ENCODE results near the gene KDM1B. TPM values are rescaled to one million over a fixed set of nuclear protein-coding genes. Genes with fewer than 3 reads are reported as not detected.

KDM1B gene
- total RNA-seq, 2 experiments from 2014 or later, result 17.5 to 18.5 TPM

DNA sequence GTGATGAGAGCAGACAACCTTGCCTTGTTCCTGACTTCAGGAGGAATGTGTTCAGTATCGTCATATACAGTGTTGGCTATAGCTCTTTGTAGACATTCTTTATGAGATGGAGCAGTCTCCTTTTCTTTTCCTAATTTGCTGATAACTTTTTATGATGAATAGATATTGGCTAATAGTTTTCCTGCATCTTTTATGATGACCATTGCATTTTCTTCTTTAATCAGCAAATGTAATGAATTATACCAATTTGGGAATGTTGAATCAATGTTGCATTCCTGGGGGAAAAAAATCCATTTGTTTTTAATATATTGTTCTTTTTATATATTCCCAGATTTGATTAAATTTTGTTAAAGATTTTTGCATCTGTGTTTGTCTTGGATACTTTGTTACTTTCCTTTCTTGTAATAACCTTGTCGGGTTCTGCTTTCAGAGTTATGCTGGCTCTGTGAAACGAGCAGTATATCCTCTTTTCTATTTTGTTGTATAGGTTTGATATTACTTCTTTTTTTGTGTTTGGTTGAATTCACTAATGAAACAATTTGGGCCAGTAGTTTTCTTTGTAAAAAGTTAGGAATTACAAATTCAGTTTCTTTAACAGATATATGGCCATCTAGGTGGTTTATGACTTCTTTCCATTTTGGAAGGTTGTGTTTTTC is 23.9 kb downstream of the KDM1B start:
- DNase-seq, result no peak
- POLR2A ChIA-PET, result no interaction called here
- Mint-ChIP-seq H3K36me3 (peaks cover 48% of the 10 kb centered on the region), H3K9me3 (no peaks in the 10 kb centered on the region), H3K27me3 (no peaks in the 10 kb centered on the region), H3K4me3 (no peak overlapping the region), H3K4me1 (ENCODE audit: low read depth) (no peaks in the 10 kb centered on the region), H3K27ac (no peak overlapping the region)
- intact Hi-C loops (cut with micrococcal nuclease), result no loop called here
- CTCF ChIA-PET, result no interaction called here

DNA sequence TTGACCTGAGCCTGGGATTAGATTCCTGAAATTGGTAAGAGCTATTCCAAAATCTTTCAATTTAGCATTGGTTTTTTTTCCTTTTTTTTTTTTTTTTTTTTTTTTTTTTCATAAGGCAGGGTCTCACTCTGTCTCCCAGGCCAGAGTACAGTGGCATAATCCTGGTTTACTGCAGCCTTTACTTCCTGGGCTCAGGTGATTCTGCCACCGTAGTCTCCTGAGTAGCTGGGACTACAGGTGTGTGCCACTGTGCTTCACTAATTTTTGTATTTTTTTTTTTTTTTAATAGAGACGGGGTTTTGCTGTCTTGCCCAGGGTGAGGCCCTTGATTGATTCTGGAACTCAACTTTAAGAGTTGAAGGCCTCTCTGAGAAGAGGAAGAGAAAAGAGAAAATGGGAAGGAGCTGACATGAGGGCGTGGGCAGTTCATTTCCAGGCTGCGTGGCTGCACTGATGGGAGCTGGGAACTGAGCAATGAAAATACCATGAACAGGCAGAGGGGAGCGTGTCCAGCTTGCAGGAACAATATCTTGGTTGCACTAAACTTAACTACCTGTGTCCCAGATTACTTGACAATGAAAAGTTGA is 24.6 kb downstream of the KDM1B start:
- CTCF ChIA-PET, result interaction anchor here (0.6 kb wide), 1 partner anchor 676 kb away, joined by 3 read pairs; no protein-coding TSS in a partner anchor
- H3K27me3 Mint-ChIP-seq, result no peaks in the 10 kb centered on the region
- no peaks in the 10 kb centered on the region for H3K9me3 Mint-ChIP-seq
- intact Hi-C loops (cut with micrococcal nuclease), result no loop called here
- H3K4me3 Mint-ChIP-seq, result no peak overlapping the region
- POLR2A ChIA-PET, result no interaction called here
- DNase-seq, result no peak
- H3K27ac Mint-ChIP-seq, result no peak overlapping the region
- H3K36me3 Mint-ChIP-seq, result peaks cover 41% of the 10 kb centered on the region
- H3K4me1 Mint-ChIP-seq (ENCODE audit: low read depth), result no peaks in the 10 kb centered on the region

DNA sequence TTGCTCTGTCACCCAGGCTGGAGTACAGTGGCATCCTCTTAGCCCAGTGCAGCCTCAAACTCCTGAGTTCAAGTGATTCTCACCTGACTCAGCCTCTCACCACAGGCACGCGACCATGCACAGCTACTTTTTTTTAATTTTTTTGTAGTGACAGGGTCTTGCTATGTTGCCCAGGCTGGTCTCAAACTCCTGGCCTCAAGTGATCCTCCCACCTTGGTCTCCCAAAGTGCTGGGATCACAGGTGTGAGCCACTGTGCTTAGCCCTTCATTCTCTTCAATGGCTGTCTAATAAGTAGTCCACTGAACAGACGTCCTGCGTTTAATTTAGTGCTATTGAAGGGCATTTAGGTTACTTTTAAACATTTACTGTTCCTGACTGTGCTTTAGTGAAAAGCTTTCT is 27.3 kb downstream of the KDM1B start:
- H3K27ac Mint-ChIP-seq, result no peak overlapping the region
- H3K27me3 Mint-ChIP-seq, result no peaks in the 10 kb centered on the region
- no peak for DNase-seq
- intact Hi-C loops (cut with micrococcal nuclease), result no loop called here
- peaks cover 2% of the 10 kb centered on the region for H3K4me1 Mint-ChIP-seq (ENCODE audit: low read depth)
- POLR2A ChIA-PET, result no interaction called here
- H3K36me3 Mint-ChIP-seq, result peaks cover 29% of the 10 kb centered on the region
- H3K9me3 Mint-ChIP-seq, result no peaks in the 10 kb centered on the region
- CTCF ChIA-PET, result no interaction called here
- H3K4me3 Mint-ChIP-seq, result no peak overlapping the region

DNA sequence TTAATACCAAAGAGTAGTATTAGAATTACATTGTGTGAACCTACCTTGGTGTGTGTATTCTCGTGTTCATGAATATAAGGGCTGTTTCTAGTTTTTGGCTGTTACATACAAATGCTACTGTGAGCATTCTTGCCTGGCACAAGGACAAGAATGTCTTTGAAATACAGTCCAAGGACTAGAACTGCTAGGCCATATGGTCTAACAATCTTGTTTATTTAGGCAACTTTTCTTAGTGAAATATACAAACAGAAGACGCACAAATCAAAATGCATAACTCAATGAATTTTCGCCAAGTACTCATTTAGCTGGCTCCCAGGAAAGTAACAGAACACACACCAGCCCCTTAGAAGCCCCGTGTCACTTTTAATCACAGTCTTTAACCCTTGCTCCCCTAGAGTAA is 28.5 kb downstream of the KDM1B start:
- Mint-ChIP-seq H3K4me1 (ENCODE audit: low read depth) (peaks cover 2% of the 10 kb centered on the region), H3K27me3 (no peaks in the 10 kb centered on the region), H3K36me3 (peaks cover 28% of the 10 kb centered on the region), H3K4me3 (no peak overlapping the region), H3K27ac (no peak overlapping the region), H3K9me3 (no peaks in the 10 kb centered on the region)
- POLR2A ChIA-PET, result no interaction called here
- no peak for DNase-seq
- CTCF ChIA-PET, result no interaction called here
- intact Hi-C loops (cut with micrococcal nuclease), result no loop called here

DNA sequence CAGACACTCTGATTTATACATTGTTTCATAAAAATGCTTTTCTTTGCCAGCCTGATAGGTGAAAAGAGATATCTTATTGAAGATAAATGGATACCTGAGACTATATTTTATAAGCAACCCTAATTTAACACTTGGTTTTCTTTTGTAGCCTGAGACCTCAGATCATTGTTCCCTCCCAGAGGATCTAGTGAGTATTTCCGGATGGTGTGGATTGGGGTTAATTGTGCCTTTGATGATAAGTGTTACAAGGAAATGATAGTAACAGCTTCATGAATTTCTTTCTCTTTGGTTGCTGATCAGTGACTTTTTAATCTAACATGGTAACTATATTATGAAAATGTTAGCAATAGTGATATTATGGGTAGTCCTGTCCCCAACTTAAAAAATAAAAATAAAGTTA is 30.4 kb downstream of the KDM1B start:
- Mint-ChIP-seq H3K4me1 (ENCODE audit: low read depth) (peaks cover 2% of the 10 kb centered on the region), H3K36me3 (peaks cover 24% of the 10 kb centered on the region), H3K4me3 (no peak overlapping the region), H3K9me3 (no peaks in the 10 kb centered on the region), H3K27ac (no peak overlapping the region), H3K27me3 (no peaks in the 10 kb centered on the region)
- intact Hi-C loops (cut with micrococcal nuclease), result no loop called here
- POLR2A ChIA-PET, result no interaction called here
- CTCF ChIA-PET, result no interaction called here
- no peak for DNase-seq

DNA sequence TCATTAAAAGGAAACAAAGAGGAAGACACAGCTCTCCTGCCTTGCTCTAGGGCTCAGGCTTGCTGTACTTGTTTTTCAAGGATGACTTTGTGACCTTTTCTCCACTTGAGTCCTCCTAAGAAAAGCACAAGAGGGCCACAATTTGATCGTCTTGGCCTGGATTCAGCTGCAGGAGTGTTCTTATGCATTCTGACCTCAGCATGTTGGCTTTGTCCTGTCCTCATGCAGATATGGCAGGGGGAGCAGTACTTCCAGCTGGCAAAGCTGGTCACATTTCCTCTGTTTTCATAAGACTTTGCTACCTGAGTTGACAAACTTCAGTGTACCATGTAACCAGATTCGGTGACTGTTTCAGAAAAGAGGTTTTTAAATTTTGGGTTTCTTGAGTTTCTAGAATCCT is 30.8 kb downstream of the KDM1B start:
- Mint-ChIP-seq H3K27me3 (no peaks in the 10 kb centered on the region), H3K4me1 (ENCODE audit: low read depth) (peaks cover 2% of the 10 kb centered on the region), H3K4me3 (no peak overlapping the region), H3K9me3 (no peaks in the 10 kb centered on the region), H3K27ac (no peak overlapping the region), H3K36me3 (peaks cover 21% of the 10 kb centered on the region)
- no peak for DNase-seq
- ChIA-PET POLR2A (no interaction called here), CTCF (no interaction called here)
- intact Hi-C loops (cut with micrococcal nuclease), result no loop called here

DNA sequence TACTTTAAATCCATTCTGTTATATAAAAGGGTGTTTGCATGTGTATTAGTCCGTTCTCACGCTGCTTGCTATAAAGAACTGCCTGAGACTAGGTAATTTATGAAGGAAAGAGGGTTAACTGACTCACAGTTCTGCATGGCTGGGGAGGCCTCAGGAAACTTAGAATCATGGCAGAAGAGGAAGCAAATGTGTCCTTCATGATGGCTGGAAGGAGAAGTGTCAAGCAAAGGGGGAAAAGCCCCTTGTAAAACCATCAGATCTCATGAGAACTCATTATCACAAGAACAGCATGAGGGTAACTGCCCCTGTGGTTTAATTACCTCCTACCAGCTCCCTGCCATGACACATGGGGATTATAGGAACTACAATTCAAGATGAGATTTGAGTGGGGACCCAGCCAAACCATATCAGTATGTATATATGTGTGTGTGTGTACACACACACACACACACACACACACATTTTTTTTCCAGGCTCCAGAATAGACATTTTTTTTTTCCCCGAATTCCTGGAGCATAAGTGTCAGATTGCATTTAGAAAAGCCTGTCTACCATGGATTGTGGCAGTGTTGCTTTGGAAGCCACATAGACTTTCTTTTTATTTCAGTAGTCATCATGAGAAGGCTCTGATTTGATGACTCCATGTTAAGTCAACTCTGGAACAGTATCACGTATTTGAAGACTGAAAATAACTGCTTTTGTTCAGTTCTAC is 31.5 kb downstream of the KDM1B start:
- ChIA-PET CTCF (no interaction called here), POLR2A (no interaction called here)
- DNase-seq, result no peak
- H3K36me3 Mint-ChIP-seq, result peaks cover 25% of the 10 kb centered on the region
- no peaks in the 10 kb centered on the region for H3K9me3 Mint-ChIP-seq
- H3K27me3 Mint-ChIP-seq, result no peaks in the 10 kb centered on the region
- intact Hi-C loops (cut with micrococcal nuclease), result no loop called here
- no peak overlapping the region for H3K4me3 Mint-ChIP-seq
- H3K27ac Mint-ChIP-seq, result no peak overlapping the region
- peaks cover 2% of the 10 kb centered on the region for H3K4me1 Mint-ChIP-seq (ENCODE audit: low read depth)

DNA sequence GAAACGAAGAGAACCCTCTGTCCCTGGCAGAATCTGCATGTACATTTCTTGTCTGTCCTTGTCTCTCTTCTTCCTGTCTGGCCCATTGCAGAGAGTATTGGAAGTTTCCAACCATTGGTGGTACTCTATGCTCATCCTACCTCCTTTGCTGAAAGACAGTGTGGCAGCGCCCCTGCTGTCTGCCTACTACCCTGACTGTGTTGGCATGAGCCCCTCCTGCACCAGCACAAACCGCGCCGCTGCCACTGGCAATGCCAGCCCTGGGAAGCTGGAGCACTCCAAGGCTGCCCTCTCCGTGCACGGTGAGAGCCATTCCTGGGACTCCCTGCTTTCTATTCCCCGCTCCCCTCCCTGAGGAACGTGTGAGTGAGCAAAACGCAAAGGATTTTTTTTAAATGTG is 32.5 kb downstream of the KDM1B start:
- CTCF ChIA-PET, result no interaction called here
- Mint-ChIP-seq H3K27me3 (no peaks in the 10 kb centered on the region), H3K36me3 (peaks cover 24% of the 10 kb centered on the region), H3K4me1 (ENCODE audit: low read depth) (peaks cover 2% of the 10 kb centered on the region), H3K27ac (no peak overlapping the region), H3K9me3 (no peaks in the 10 kb centered on the region), H3K4me3 (no peak overlapping the region)
- intact Hi-C loops (cut with micrococcal nuclease), result no loop called here
- POLR2A ChIA-PET, result no interaction called here
- DNase-seq, result no peak

DNA sequence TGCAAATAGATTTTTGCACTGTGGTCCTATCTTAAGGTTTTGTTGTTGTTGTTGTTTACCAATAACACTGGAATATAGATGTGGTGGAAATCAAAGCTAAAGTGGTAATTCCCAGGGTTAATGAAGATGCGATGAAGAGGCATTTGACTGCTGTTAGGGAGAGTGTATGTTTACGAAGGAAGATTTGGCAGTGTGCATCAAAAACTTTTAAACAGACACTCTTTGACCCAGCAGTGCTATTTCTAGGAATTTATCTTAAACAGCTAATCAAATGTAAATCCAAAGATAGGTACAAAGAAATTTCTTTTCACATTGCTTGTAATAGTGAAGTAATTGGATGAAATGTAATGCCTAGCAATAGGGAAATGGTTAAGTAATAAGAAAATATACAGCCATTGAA is 34.0 kb downstream of the KDM1B start:
- POLR2A ChIA-PET, result no interaction called here
- CTCF ChIA-PET, result no interaction called here
- no peaks in the 10 kb centered on the region for H3K27me3 Mint-ChIP-seq
- no peak for DNase-seq
- no peaks in the 10 kb centered on the region for H3K9me3 Mint-ChIP-seq
- H3K4me3 Mint-ChIP-seq, result no peak overlapping the region
- H3K36me3 Mint-ChIP-seq, result peaks cover 18% of the 10 kb centered on the region
- H3K27ac Mint-ChIP-seq, result no peak overlapping the region
- intact Hi-C loops (cut with micrococcal nuclease), result no loop called here
- H3K4me1 Mint-ChIP-seq (ENCODE audit: low read depth), result peaks cover 2% of the 10 kb centered on the region

DNA sequence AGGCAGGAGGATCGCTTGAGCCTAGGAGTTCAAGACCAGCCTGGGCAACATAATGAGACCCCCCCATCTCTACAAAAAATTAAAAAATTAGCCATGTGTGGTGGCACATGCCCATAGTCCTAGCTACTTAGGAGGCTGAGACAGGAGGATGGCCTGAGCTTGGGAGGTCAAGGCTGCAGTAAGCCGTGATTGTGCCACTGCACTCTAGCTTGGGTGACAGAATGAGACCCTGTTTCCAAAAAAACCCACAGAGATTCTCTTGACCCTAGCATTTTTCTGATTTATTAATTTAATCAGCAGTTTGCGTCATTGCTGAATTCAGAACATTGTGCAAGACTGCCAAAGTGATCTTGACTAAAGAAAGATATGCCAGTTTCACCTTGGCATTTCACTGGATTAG is 36.8 kb downstream of the KDM1B start:
- DNase-seq, result no peak
- ChIA-PET POLR2A (no interaction called here), CTCF (interaction anchor here (0.6 kb wide), 1 partner anchor 80 kb away, joined by 3 read pairs; no protein-coding TSS in a partner anchor)
- no peaks in the 10 kb centered on the region for H3K27me3 Mint-ChIP-seq
- peaks cover 21% of the 10 kb centered on the region for H3K36me3 Mint-ChIP-seq
- intact Hi-C loops (cut with micrococcal nuclease), result no loop called here
- H3K4me1 Mint-ChIP-seq (ENCODE audit: low read depth), result no peaks in the 10 kb centered on the region
- H3K9me3 Mint-ChIP-seq, result no peaks in the 10 kb centered on the region
- H3K27ac Mint-ChIP-seq, result no peak overlapping the region
- H3K4me3 Mint-ChIP-seq, result no peak overlapping the region

DNA sequence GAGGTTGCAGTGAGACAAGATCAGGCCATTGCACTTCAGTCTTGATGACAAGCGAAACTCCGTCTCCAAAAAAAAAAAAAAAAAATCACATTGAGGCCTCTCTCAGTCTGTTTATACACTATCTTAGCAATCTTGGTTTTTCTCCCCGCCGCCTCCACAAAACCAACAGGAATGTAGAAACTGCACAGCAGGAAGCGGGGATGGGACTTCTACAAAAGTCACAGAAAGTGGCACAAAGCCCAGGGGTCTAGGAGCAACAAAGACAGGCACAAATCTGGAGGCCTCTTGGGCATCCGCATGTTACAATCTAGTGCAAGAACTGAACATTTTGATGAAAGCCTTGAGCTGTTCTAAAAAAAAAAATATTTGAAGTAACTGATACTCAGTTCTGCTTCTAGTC is 48.6 kb downstream of the KDM1B start:
- Mint-ChIP-seq H3K9me3 (no peaks in the 10 kb centered on the region), H3K4me3 (no peak overlapping the region), H3K36me3 (peaks cover 20% of the 10 kb centered on the region), H3K27ac (no peak overlapping the region), H3K27me3 (no peaks in the 10 kb centered on the region), H3K4me1 (ENCODE audit: low read depth) (no peaks in the 10 kb centered on the region)
- intact Hi-C loops (cut with micrococcal nuclease), result no loop called here
- DNase-seq, result no peak
- POLR2A ChIA-PET, result no interaction called here
- CTCF ChIA-PET, result interaction anchor here (0.7 kb wide), 1 partner anchor 51 kb away, joined by 3 read pairs; no protein-coding TSS in a partner anchor

DNA sequence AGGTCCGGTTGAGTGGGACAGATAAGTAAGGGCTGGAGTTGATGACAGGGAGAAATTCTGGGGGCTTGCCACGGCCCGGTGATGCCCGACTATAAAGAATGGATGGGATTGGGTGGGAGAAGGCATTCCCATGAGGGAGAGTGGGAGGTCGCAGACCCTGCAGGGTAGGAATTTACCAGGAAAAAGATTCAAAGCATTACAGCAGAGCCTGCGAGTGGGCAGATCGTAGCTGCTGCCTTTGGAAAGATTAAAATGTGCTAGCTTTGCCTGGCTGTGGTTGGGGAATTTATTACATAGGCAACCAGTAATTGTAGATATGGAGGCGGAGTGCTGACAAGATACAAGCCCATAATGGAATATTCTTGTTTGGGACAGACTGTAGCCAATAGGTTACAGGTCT is 49.5 kb downstream of the KDM1B start:
- Mint-ChIP-seq H3K4me1 (ENCODE audit: low read depth) (no peaks in the 10 kb centered on the region), H3K9me3 (no peaks in the 10 kb centered on the region), H3K27me3 (no peaks in the 10 kb centered on the region), H3K36me3 (peaks cover 25% of the 10 kb centered on the region), H3K27ac (no peak overlapping the region), H3K4me3 (no peak overlapping the region)
- ChIA-PET POLR2A (no interaction called here), CTCF (interaction anchor here (0.7 kb wide), 1 partner anchor 50 kb away, joined by 3 read pairs; no protein-coding TSS in a partner anchor)
- intact Hi-C loops (cut with micrococcal nuclease), result no loop called here
- DNase-seq, result no peak

DNA sequence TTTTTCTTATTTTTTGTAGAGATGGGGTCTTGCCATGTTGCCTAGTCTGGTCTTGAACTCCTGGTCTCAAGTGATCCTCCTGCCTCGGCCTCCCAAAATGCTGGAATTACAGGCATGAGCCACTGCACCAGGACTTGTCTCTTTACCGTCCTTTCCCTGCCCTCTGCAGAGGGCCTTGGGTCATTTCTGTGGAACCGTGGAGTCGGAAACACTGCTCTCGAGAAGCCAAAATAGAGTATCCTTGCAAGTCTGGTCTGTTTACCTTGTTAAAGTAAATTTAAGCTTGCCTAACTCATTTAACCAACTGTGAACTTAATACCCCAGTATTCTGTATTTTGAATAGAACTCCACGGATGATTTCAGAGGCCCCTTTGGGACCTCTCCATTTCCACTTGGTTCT is 51.4 kb downstream of the KDM1B start:
- H3K36me3 Mint-ChIP-seq, result peaks cover 18% of the 10 kb centered on the region
- DNase-seq, result no peak
- no peaks in the 10 kb centered on the region for H3K27me3 Mint-ChIP-seq
- ChIA-PET CTCF (no interaction called here), POLR2A (no interaction called here)
- H3K4me1 Mint-ChIP-seq (ENCODE audit: low read depth), result peaks cover 6% of the 10 kb centered on the region
- no peak overlapping the region for H3K27ac Mint-ChIP-seq
- intact Hi-C loops (cut with micrococcal nuclease), result no loop called here
- no peaks in the 10 kb centered on the region for H3K9me3 Mint-ChIP-seq
- H3K4me3 Mint-ChIP-seq, result no peak overlapping the region
